ENCODE results near the gene TMTC1.

The TMTC1 gene

DNA sequence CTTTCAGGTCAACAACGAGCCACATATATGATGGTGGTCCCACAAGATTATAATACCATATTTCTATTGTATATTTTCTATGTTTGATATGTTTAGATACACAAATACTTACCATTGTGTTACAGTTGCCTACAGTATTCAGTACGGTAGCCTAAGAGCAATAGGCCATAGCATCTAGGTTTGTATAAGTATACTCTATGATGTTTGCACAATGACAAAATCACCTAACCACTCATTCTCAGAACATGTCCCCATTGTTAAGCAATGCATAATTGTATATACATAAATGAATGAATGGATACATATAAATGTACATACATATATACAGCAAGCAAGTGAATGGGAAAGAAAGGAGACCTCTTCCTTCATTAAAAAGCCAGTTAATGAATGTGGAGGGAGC is 23.8 kb downstream of the TMTC1 start:
- H3K27ac ChIP-seq: no peak overlapping the region
- no peak overlapping the region for H3K9ac ChIP-seq
- no peak overlapping the region for H3K4me2 ChIP-seq
- no peaks in the 10 kb centered on the region for H3K27me3 ChIP-seq
- no peaks in the 10 kb centered on the region for H3K9me3 ChIP-seq
- H3K4me3 ChIP-seq: no peak overlapping the region
- TF ChIP-seq Cebpa-rat (IDR thresholded peaks at IDR 0.05): no peak
- H3K4me1 ChIP-seq: no peaks in the 10 kb centered on the region
- H4K20me1 ChIP-seq: no peaks in the 10 kb centered on the region
- no peaks in the 10 kb centered on the region for H3K36me3 ChIP-seq

GRCh38 chr12:29756741-29757390 is 26.9 kb downstream of the TMTC1 start:
- H3K36me3 ChIP-seq: no peaks in the 10 kb centered on the region

GRCh38 chr12:29754235-29755189 is 29.2 kb downstream of the TMTC1 start:
- H3K27me3 ChIP-seq: no peaks in the 10 kb centered on the region
- no peaks in the 10 kb centered on the region for H3K36me3 ChIP-seq
- no peaks in the 10 kb centered on the region for H3K4me1 ChIP-seq
- no peaks in the 10 kb centered on the region for H3K9me3 ChIP-seq
- no peak overlapping the region for H3K27ac ChIP-seq
- no peak overlapping the region for H3K9ac ChIP-seq
- no peak overlapping the region for H3K4me2 ChIP-seq
- no peaks in the 10 kb centered on the region for H4K20me1 ChIP-seq
- TF ChIP-seq Cebpa-rat (IDR thresholded peaks at IDR 0.05): no peak
- H3K4me3 ChIP-seq: no peak overlapping the region

More at GRCh38 chr12:29756741-29757390, 26.9 kb downstream of the TMTC1 start:
- Histone ChIP-seq H3K9me3 (no peaks in the 10 kb centered on the region), H3K4me1 (no peaks in the 10 kb centered on the region), H3K9ac (no peak overlapping the region), H3K27me3 (no peaks in the 10 kb centered on the region), H3K4me2 (no peak overlapping the region), H4K20me1 (no peaks in the 10 kb centered on the region), H3K27ac (no peak overlapping the region), H3K4me3 (no peak overlapping the region)
- no peak for TF ChIP-seq Cebpa-rat (IDR thresholded peaks at IDR 0.05)

DNA sequence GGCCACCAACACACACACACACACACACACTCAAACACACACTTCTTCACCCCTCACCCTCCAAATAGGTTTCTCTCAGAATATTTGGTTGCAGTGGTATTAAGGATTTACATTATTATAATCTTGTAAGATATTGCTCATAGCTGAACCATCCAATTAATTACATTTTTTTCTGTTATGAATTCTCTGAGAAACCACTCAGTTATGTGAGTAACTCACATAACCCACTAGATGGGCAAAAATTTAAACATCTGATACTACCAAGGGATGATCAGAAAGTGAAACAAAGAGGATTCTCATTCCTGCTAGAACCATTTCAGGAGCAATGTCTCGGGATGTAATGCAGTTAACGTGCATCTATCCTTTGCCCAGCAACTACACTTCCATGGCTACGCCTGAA is 31.6 kb downstream of the TMTC1 start:
- Histone ChIP-seq H3K4me3 (no peak overlapping the region), H3K36me3 (no peaks in the 10 kb centered on the region), H3K9ac (no peak overlapping the region), H4K20me1 (no peaks in the 10 kb centered on the region), H3K4me2 (no peak overlapping the region), H3K27me3 (no peaks in the 10 kb centered on the region), H3K9me3 (no peaks in the 10 kb centered on the region), H3K27ac (no peak overlapping the region), H3K4me1 (no peaks in the 10 kb centered on the region)
- no peak for TF ChIP-seq Cebpa-rat (IDR thresholded peaks at IDR 0.05)

DNA sequence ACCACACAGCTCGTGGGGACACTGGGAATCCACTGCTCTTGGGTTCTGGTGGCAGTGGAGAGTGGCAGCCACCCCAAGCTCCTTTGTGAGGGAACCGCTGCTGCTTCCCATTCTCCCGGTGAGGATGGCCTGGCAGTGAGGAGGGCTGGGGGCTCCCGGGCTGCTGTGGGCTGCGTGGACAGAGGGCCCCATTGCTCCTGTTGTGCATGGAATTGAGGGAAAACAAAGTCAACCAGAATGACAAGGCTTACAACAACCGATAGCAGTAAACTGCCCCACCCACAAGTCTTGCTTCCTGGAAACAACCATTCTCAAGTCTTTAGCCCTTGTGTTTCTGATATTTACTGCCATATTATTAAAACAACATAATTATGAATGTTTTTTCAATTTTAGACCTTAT is 32.1 kb downstream of the TMTC1 start:
- no peak overlapping the region for H3K4me2 ChIP-seq
- H3K9ac ChIP-seq: no peak overlapping the region
- H3K4me1 ChIP-seq: no peaks in the 10 kb centered on the region
- no peaks in the 10 kb centered on the region for H3K36me3 ChIP-seq
- no peak overlapping the region for H3K27ac ChIP-seq
- no peak for TF ChIP-seq Cebpa-rat (IDR thresholded peaks at IDR 0.05)
- no peak overlapping the region for H3K4me3 ChIP-seq
- no peaks in the 10 kb centered on the region for H3K27me3 ChIP-seq
- H4K20me1 ChIP-seq: no peaks in the 10 kb centered on the region
- H3K9me3 ChIP-seq: no peaks in the 10 kb centered on the region

DNA sequence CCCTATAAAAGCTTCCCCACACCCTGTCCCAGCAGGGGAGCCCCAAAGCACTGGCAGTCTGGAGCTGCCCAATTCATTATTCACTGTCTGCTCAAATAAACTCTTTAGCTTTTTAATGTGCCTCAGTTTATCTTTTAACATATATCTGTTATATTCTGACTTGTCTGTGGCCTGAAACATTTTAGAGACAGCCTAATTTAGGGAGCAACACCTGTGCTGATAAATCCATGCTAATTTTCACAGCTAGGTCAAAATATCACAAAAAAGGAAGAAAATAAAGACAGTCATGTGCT is 32.9 kb downstream of the TMTC1 start:
- no peak overlapping the region for H3K27ac ChIP-seq
- H3K9ac ChIP-seq: no peak overlapping the region
- no peaks in the 10 kb centered on the region for H4K20me1 ChIP-seq
- H3K36me3 ChIP-seq: no peaks in the 10 kb centered on the region
- H3K9me3 ChIP-seq: no peaks in the 10 kb centered on the region
- no peaks in the 10 kb centered on the region for H3K4me1 ChIP-seq
- H3K4me2 ChIP-seq: no peak overlapping the region
- H3K27me3 ChIP-seq: no peaks in the 10 kb centered on the region
- H3K4me3 ChIP-seq: no peak overlapping the region
- no peak for TF ChIP-seq Cebpa-rat (IDR thresholded peaks at IDR 0.05)

- no peaks in the 10 kb centered on the region for H3K36me3 ChIP-seq
- no peaks in the 10 kb centered on the region for H3K9me3 ChIP-seq
- H3K9ac ChIP-seq: no peak overlapping the region
- H4K20me1 ChIP-seq: no peaks in the 10 kb centered on the region
- no peak for TF ChIP-seq Cebpa-rat (IDR thresholded peaks at IDR 0.05)
- no peaks in the 10 kb centered on the region for H3K4me1 ChIP-seq
- no peak overlapping the region for H3K27ac ChIP-seq
- H3K4me3 ChIP-seq: no peak overlapping the region
- H3K4me2 ChIP-seq: no peak overlapping the region
- H3K27me3 ChIP-seq: no peaks in the 10 kb centered on the region
Observed at GRCh38 chr12:29750131-29750927, 33.4 kb downstream of the TMTC1 start.

- Histone ChIP-seq H3K36me3 (no peaks in the 10 kb centered on the region), H3K27ac (no peak overlapping the region), H3K4me2 (no peak overlapping the region), H3K9me3 (no peaks in the 10 kb centered on the region), H4K20me1 (no peaks in the 10 kb centered on the region), H3K9ac (no peak overlapping the region), H3K27me3 (no peaks in the 10 kb centered on the region), H3K4me1 (no peaks in the 10 kb centered on the region), H3K4me3 (no peak overlapping the region)
- TF ChIP-seq Cebpa-rat (IDR thresholded peaks at IDR 0.05): no peak
Observed at GRCh38 chr12:29744365-29744764, 39.4 kb downstream of the TMTC1 start.

- Histone ChIP-seq H3K27ac (no peak overlapping the region), H3K36me3 (no peaks in the 10 kb centered on the region), H3K9me3 (no peaks in the 10 kb centered on the region), H4K20me1 (no peaks in the 10 kb centered on the region), H3K27me3 (no peaks in the 10 kb centered on the region), H3K4me2 (no peak overlapping the region), H3K4me3 (no peak overlapping the region), H3K9ac (no peak overlapping the region), H3K4me1 (no peaks in the 10 kb centered on the region)
- no peak for TF ChIP-seq Cebpa-rat (IDR thresholded peaks at IDR 0.05)
Observed at GRCh38 chr12:29743801-29744200, 39.9 kb downstream of the TMTC1 start.

GRCh38 chr12:29743077-29743476 is 40.7 kb downstream of the TMTC1 start:
- Histone ChIP-seq H3K27ac (no peak overlapping the region), H3K27me3 (no peaks in the 10 kb centered on the region), H3K4me3 (no peak overlapping the region), H4K20me1 (no peaks in the 10 kb centered on the region), H3K36me3 (no peaks in the 10 kb centered on the region), H3K9me3 (no peaks in the 10 kb centered on the region), H3K4me1 (no peaks in the 10 kb centered on the region), H3K4me2 (no peak overlapping the region), H3K9ac (no peak overlapping the region)
- TF ChIP-seq Cebpa-rat (IDR thresholded peaks at IDR 0.05): no peak
